GM21528 (cell line): ENCODE measurements around the gene DUSP28.

ENCODE experiments used
- ATAC-seq: cut with Tn5 transposase; IDR thresholded peaks from one replicate; pipeline ENCODE4 v1.9.1; 2021; ENCODE audit warnings: mild to moderate bottlenecking, moderate library complexity; ENCODE audit not compliant: unreplicated experiment, low FRiP score

Gene DUSP28

DNA sequence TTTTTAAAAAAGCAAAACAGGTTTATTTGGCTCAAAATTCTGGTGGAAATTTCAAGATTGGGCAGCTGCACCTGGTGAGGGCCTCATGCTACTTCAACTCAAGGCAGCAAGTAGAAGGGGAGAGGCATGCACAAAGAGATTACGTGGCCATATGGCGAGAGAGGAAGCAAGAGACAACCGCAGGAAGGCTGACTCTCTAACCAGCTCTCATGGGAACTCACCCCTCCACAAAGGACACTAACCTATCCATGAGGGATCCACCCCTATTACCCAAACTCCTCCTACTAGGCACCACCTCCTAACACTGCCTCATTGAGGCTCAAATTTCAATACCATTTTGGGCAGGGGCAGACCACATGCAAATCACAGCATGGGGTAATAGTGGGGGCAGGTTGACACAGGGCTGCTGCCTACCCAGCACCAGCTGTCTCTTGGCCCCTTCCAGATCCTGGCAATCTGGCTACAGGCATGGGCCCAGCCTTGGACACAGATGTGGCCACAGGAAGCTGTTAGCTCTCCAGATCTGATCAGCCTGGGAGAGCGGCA is 24.4 kb downstream of the DUSP28 start:
- ATAC-seq, result peak; percentile 57

GRCh38 chr2:240585101-240585500 is 24.9 kb downstream of the DUSP28 start:
- ATAC-seq, result peak; percentile 34

- no peak for ATAC-seq
Observed at GRCh38 chr2:240585681-240586197, 25.6 kb downstream of the DUSP28 start.

GRCh38 chr2:240586198-240586918 is 26.2 kb downstream of the DUSP28 start, which contains the start of gene CAPN10:
TSS of gene CAPN10 (plus strand) at chr2:240586734. CDS start at chr2:240586912, 178 bp downstream.
- peak; percentile 61 for ATAC-seq

- ATAC-seq, result peak; percentile 10
Observed at GRCh38 chr2:240586919-240587800, 27.0 kb downstream of the DUSP28 start.

- no peak for ATAC-seq
Observed at GRCh38 chr2:240588006-240588655, 28.0 kb downstream of the DUSP28 start.

DNA sequence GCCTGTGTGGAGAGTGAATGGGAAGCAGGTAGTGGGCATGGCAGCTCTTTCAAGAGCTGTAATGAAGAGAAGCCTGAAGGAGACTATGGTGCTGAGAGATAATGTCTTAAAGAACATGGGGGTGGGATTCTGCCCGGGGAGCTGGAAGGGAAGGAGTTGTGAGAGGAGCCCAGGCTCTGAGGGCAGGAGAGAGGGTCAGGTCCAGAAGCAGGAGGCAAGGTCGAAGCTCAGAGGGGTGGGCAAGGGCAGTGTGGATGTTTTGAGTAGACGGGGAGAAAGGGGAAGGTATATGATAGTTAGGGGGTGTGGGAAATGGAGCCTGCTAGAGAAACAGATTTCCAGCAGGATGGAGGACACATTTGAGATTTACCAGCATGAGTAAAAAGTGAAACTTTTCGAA is 28.5 kb downstream of the DUSP28 start:
- no peak for ATAC-seq

DNA sequence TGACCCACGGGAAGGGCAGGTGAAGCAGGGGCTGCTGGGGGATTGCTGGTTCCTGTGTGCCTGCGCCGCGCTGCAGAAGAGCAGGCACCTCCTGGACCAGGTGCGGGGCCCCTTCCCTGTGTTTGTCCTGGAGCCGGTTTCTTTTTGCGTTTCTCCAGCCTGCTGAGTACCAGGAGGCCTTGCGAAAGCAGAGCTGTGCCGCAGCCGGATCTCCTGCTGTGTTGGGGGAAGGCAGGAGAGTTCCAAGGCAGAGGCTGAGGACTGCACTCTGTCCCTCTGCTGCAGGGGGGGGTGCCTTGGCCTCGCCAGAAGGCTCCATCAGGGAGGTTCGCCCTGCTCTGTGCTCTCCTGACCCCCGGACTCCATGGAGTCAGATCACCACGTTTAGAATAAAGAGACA is 29.2 kb downstream of the DUSP28 start:
- no peak for ATAC-seq

DNA sequence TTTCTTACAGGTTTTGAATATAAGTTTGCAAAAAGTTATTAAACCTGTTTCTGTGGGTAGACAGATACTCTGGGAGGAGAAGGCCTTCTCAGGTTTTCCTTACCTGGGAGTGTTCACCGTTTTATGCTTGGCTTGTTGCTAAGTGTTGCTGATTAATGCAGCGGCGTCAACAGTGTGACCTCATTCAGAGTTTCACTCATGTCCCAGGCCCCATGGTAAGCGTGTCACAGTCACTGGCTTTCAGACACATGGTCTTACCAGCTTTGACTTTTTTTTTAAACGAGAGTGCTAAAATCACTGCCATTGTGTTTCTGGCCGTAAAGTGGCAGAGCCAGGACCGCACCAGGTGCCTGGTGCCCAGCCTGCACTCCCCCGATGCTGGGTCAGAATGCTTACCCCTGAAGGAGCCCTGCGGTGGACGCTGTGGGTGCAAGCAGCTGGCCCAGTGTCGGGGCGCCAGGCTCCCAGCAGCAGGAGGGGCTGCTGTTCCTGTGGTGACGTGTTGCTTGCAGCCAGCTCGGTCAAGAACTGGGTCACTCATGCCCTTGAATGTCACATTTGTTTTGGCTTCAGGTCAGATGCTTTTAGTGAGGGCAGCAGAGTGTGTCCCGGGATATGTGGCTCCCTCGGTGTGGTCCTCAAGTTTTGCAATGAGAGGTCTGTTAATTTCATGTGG is 29.8 kb downstream of the DUSP28 start:
- ATAC-seq, result no peak

GRCh38 chr2:240590681-240591111 is 30.5 kb downstream of the DUSP28 start:
- ATAC-seq, result no peak

- no peak for ATAC-seq
Observed at GRCh38 chr2:240591226-240591625, 31.1 kb downstream of the DUSP28 start.

DNA sequence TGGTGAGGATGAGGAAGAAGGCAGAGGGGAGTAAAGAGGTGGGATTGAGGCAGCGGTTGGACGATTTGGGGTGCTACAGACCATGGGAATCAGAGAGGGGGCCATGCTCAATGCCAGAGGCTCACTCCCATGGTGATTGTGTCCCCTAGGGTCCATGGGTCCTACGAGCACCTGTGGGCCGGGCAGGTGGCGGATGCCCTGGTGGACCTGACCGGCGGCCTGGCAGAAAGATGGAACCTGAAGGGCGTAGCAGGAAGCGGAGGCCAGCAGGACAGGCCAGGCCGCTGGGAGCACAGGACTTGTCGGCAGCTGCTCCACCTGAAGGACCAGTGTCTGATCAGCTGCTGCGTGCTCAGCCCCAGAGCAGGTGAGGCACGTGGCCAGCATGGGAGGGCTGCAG is 31.6 kb downstream of the DUSP28 start:
- no peak for ATAC-seq

- no peak for ATAC-seq
Observed at GRCh38 chr2:240593026-240593702, 33.0 kb downstream of the DUSP28 start.

DNA sequence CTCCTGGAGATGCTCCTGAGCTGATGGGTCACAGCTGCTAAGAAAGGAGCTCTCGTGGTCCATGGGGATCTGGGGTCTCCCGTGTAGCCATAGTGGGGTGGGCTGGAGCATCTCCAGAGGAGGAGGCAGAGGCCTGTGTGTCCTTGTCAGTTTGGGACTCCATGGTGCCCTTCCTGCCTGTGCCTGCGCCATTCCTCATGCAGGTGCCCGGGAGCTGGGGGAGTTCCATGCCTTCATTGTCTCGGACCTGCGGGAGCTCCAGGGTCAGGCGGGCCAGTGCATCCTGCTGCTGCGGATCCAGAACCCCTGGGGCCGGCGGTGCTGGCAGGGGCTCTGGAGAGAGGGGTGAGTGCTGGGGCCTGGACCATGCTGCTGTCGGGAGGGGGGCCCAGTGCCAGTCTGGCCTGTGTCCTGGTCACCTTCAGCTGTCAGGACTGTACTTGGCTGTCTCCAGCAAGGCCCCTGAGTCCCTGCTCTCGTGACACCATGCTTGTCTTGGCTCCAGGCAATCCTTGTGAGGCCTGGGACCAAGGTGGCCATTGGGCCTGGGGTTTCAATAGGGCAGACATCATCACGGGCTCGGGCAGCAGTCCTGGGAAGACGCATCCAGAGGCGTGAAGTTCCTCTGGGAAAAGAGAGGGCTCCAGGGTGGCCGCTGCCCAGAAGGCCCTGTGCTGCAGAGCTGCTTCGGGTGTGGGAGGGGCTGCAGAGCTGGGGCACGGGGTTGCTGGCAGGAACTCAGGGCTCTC is 33.7 kb downstream of the DUSP28 start:
- no peak for ATAC-seq

DNA sequence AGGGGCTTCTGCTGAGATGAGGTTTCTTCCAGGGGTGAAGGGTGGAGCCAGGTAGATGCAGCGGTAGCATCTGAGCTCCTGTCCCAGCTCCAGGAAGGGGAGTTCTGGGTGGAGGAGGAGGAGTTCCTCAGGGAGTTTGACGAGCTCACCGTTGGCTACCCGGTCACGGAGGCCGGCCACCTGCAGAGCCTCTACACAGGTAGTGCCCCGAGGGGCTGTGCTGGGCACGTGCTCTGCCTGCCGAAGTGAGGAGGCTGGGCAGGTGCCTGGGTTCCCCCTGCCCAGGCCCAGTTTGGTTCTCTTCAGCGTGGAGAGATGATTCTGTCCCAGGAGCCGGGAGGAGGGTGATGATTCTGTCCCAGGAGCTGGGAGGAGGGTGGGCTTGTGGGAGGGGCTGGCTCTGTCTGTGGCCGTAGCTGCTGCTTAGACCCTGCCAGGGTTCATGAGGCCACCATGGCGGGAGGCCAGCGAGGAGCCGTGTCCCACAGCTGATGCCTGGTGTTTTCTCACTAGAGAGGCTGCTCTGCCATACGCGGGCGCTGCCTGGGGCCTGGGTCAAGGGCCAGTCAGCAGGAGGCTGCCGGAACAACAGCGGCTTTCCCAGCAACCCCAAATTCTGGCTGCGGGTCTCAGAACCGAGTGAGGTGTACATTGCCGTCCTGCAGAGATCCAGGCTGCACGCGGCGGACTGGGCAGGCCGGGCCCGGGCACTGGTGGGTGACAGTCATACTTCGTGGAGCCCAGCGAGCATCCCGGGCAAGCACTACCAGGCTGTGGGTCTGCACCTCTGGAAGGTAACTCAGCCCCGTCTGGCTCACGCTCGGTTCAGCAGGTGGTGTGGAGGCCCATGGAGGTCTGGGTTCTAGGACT is 34.6 kb downstream of the DUSP28 start:
- ATAC-seq, result no peak

- no peak for ATAC-seq
Observed at GRCh38 chr2:240595381-240596079, 35.4 kb downstream of the DUSP28 start.

GRCh38 chr2:240596080-240596460 is 35.9 kb downstream of the DUSP28 start:
- ATAC-seq, result no peak
